ENCODE results near the gene CDK17.

DNA sequence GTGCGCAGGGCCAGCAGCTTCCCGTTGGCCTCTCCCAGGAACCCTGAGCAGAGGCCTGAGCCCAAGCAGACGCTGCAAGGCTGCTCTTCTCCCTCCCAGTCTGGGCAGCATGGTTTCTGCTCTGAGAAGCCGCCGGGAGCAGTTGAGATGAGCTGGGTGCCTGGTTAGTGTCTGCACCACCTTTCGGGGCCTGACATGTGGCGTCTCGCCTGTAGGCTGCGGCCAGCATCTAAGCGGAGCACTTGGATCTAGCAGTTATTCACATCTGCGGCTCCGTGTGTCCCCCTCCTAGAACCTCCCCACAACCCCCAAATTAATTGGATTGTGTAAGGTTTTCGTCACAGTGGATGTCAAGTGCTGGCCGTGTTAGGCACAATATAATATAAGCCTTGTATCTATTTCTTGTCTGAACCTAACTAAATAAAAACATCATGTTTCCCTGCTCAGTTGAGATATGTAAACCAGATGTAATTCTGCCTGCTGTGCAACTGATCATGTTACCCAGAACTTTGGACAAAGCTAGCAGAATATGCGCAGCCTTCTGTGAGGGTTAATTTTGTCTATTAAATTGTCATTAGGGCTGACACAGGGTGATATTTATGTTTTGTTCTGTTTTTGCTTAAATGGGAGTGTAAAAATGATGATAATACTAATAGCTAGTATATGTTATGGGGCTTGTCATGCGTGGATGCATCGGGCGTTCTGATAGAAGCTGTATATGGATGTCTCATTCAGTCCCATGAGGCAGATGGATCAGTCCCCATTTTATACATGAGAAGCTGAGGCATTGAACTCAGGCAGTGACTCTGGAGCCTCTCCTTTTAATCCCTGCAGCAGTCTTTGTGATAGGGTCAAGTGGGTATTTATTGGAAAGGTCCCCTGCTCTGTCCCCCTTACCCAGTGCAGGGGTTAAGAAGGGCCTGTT, 160.3 kb downstream of the CDK17 start:
- TF ChIP-seq, protein P1, sequence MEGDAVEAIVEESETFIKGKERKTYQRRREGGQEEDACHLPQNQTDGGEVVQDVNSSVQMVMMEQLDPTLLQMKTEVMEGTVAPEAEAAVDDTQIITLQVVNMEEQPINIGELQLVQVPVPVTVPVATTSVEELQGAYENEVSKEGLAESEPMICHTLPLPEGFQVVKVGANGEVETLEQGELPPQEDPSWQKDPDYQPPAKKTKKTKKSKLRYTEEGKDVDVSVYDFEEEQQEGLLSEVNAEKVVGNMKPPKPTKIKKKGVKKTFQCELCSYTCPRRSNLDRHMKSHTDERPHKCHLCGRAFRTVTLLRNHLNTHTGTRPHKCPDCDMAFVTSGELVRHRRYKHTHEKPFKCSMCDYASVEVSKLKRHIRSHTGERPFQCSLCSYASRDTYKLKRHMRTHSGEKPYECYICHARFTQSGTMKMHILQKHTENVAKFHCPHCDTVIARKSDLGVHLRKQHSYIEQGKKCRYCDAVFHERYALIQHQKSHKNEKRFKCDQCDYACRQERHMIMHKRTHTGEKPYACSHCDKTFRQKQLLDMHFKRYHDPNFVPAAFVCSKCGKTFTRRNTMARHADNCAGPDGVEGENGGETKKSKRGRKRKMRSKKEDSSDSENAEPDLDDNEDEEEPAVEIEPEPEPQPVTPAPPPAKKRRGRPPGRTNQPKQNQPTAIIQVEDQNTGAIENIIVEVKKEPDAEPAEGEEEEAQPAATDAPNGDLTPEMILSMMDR (IDR thresholded peaks at IDR 0.05) = no peak
- TF ChIP-seq TAF1 (IDR thresholded peaks at IDR 0.05; ENCODE audit: borderline replicate concordance, low read depth, low read length) (no peak), ELF1 (IDR thresholded peaks at IDR 0.05) (no peak), NFIC (IDR thresholded peaks at IDR 0.05; ENCODE audit: borderline replicate concordance) (no peak; the same call in 1 of the 2 replicates)
